Measurements from ENCODE around the gene CEP170B. TPM values are rescaled to one million over a fixed set of nuclear protein-coding genes. Genes with fewer than 3 reads are reported as not detected.

CEP170B gene
- total and polyA plus RNA-seq, 2 donors (not counting 3 experiments of a cell fraction or from before 2014, with no cell fraction given) = 13.9 to 38.6 TPM

GRCh38 chr14:104927901-104928300 is 62.8 kb downstream of the CEP170B start:
- dilution Hi-C loops (cut with MboI; ENCODE audit: extremely low pct_ligation_motif_present, low sequenced_read_pairs) (no loop called here), intact Hi-C loops (cut with micrococcal nuclease) (no loop called here)
- Histone ChIP-seq H3K27ac (ENCODE audit: insufficient read depth, low read depth, low read length) (no peak overlapping the region), H3K4me1 (ENCODE audit: control insufficient read depth, extremely low read depth, insufficient read depth, low read length) (peaks cover 6% of the 10 kb centered on the region), H3K4me3 (replicated peaks in 1 of 3; ENCODE audit: insufficient read depth in 1 of 3, low read depth in 1 of 3, low read length in 3 of 3) (no peak overlapping the region), H4K20me1 (replicated peaks; ENCODE audit: control insufficient read depth, extremely low read depth, insufficient read depth, low read length) (no peaks in the 10 kb centered on the region), H3K9me3 (replicated peaks; ENCODE audit: control insufficient read depth, insufficient read depth, low read length) (no peaks in the 10 kb centered on the region), H2AFZ (ENCODE audit: low read depth, low read length) (no peak overlapping the region), H3K27me3 (ENCODE audit: control insufficient read depth in 2 of 2, insufficient read depth in 2 of 2, low read length in 2 of 2) (peaks cover 0 to 6% of the 10 kb centered on the region in 2 experiments), H3K4me2 (ENCODE audit: insufficient read depth, low read length) (no peak overlapping the region), H3K9ac (replicated peaks; ENCODE audit: extremely low read depth, insufficient read depth, low read length) (no peak overlapping the region), H3K36me3 (ENCODE audit: control insufficient read depth in 2 of 2, extremely low read depth in 1 of 2, insufficient read depth in 2 of 2, low read length in 2 of 2) (no peaks in the 10 kb centered on the region), H3K9me1 (replicated peaks; ENCODE audit: control insufficient read depth, extremely low read depth, insufficient read depth, low read length) (no peaks in the 10 kb centered on the region), H3K79me2 (ENCODE audit: control insufficient read depth, insufficient read depth, low read length) (no peaks in the 10 kb centered on the region)
- CTCF ChIA-PET = no interaction called here
- TF ChIP-seq CTCF (IDR thresholded peaks at IDR 0.05; ENCODE audit: extremely low read depth in 1 of 2, insufficient read depth in 1 of 2, low read depth in 1 of 2, low read length in 2 of 2) = no peak
- TF ChIP-seq POLR2A (IDR thresholded peaks at IDR 0.05; ENCODE audit: low read depth, low read length) = no peak
- no peak for TF ChIP-seq POLR2AphosphoS5 (IDR thresholded peaks at IDR 0.05; ENCODE audit: insufficient read depth, low read depth, low read length)
- TF ChIP-seq, protein P1, sequence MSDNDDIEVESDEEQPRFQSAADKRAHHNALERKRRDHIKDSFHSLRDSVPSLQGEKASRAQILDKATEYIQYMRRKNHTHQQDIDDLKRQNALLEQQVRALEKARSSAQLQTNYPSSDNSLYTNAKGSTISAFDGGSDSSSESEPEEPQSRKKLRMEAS (IDR thresholded peaks at IDR 0.05; ENCODE audit: insufficient read depth, insufficient read length) = no peak
- TF ChIP-seq GATA2 (IDR thresholded peaks at IDR 0.05; ENCODE audit: insufficient read depth, insufficient read length, low read depth, low read length) = no peak
- no peak for TF ChIP-seq JUN (IDR thresholded peaks at IDR 0.05; ENCODE audit: borderline replicate concordance, insufficient read depth, insufficient read length, low read depth)
- TF ChIP-seq EZH2 (IDR thresholded peaks at IDR 0.05; ENCODE audit: borderline replicate concordance, low read depth, low read length, severe bottlenecking) = no peak
- FAIRE-seq (no peak), DNase-seq (ENCODE audit: low read depth, low spot score) (no peak)
- no TSS peak for BruUV-seq (replicated peaks)
- POLR2A ChIA-PET = no interaction called here
